Measurements from ENCODE around the gene MPST.

The MPST gene

DNA sequence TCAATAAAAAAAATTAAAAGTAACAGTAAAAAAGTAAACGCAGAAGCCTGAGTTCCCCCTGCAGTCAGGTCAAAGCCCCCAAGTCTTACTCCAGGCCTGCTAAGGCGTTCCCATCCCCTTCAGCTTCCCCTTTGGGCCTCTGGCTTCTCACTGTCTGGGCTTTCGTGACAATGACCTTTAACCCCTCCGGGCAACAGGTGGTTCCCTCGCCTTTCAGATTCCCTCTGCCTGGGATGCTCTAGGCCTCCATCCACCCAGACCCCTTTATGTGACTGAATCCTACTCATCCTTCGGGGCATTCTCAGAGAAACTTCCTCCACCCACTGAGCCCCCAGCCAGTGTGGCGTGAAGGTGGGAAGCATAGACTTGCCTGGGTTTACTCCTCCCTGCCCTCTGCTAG is 8.0 kb downstream of the MPST start:
- TF ChIP-seq, protein P1, sequence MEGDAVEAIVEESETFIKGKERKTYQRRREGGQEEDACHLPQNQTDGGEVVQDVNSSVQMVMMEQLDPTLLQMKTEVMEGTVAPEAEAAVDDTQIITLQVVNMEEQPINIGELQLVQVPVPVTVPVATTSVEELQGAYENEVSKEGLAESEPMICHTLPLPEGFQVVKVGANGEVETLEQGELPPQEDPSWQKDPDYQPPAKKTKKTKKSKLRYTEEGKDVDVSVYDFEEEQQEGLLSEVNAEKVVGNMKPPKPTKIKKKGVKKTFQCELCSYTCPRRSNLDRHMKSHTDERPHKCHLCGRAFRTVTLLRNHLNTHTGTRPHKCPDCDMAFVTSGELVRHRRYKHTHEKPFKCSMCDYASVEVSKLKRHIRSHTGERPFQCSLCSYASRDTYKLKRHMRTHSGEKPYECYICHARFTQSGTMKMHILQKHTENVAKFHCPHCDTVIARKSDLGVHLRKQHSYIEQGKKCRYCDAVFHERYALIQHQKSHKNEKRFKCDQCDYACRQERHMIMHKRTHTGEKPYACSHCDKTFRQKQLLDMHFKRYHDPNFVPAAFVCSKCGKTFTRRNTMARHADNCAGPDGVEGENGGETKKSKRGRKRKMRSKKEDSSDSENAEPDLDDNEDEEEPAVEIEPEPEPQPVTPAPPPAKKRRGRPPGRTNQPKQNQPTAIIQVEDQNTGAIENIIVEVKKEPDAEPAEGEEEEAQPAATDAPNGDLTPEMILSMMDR (IDR thresholded peaks at IDR 0.05; ENCODE audit: low read depth, low read length): no peak
- H3K4me3 ChIP-seq (ENCODE audit: low read depth, low read length): no peak overlapping the region
- in situ Hi-C loops (cut with HindIII; ENCODE audit: low sequenced_read_pairs): no loop called here
- no peak for DNase-seq (ENCODE audit: low read depth, low spot score)

DNA sequence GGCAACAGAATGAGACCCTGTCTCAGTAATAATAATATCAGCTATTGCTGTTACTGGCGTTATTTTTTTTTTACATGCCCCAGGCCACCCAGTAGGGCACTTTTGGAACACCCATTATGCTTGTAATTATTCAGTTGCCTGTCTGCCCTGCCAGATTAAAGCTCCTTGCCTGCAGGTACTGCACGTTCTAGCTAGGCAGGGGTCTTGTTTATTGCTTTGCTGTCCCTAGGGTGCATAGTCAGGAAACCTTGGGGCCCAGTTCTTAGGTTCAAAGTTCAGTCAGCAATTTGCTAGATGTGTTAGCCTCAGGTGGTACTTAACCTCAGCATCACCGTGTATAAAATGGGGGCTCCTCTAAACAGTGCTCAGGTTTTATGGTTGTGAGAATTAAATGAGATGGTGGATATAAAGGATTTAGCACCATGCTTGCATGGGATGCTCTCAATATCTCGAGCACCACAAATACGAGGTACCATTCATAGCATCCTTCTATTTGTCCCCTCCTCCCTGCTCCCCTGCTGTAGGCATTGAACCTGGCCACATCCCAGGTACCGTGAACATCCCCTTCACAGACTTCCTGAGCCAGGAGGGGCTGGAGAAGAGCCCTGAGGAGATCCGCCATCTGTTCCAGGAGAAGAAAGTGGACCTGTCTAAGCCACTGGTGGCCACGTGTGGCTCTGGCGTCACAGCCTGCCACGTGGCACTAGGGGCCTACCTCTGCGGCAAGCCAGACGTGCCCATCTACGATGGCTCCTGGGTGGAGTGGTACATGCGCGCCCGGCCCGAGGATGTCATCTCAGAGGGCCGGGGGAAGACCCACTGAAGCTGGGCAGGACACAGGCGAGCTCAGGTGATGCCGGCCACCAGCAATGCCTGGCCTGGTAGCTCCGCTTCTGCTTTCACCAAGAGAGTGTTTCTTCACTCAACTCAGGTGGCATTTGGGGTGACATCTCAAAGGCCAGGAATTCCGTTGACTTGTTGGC is 9.4 kb downstream of the MPST start:
- no peak overlapping the region for H3K4me3 ChIP-seq (ENCODE audit: low read depth, low read length)
- DNase-seq (ENCODE audit: low read depth, low spot score): no peak
- TF ChIP-seq, protein P1 (IDR thresholded peaks at IDR 0.05; ENCODE audit: low read depth, low read length): no peak
- in situ Hi-C loops (cut with HindIII; ENCODE audit: low sequenced_read_pairs): no loop called here

DNA sequence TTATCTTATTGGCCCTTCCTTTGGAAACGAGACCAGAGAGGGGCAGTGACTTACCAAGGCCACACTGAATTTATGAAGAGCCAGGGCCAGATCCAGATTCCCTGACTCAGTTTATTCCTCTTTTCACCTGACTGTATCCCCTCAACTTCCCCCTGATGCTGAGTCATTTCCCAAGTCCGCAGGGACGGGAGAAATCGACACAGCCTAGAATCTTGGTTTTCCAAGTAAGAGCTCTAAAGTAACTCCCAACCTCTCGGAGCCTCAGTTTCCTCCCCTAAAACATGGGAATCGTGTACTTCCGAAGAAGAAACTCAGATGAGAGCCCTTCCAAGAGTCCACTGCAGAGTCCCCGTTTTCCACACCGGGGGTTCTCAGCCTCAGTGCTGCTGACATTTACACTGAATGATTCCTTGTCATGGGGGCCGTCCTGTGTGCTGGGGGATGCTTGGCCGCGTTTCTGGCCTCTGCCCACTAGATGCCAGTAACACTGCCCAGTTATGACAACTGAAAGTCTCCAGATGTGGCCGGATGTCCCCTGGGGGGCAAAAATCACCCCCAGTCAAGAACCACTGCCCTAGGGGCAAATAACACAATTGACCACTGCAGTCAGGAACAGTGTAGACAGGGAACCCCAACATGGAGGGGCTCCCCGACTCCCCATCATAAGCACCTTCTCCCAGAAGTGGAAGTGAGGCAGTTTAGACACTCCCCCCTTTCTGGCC is 11.2 kb downstream of the MPST start:
- TF ChIP-seq, protein P1 (IDR thresholded peaks at IDR 0.05; ENCODE audit: low read depth, low read length): no peak
- no peak for DNase-seq (ENCODE audit: low read depth, low spot score)
- in situ Hi-C loops (cut with HindIII; ENCODE audit: low sequenced_read_pairs): no loop called here
- no peak overlapping the region for H3K4me3 ChIP-seq (ENCODE audit: low read depth, low read length)

DNA sequence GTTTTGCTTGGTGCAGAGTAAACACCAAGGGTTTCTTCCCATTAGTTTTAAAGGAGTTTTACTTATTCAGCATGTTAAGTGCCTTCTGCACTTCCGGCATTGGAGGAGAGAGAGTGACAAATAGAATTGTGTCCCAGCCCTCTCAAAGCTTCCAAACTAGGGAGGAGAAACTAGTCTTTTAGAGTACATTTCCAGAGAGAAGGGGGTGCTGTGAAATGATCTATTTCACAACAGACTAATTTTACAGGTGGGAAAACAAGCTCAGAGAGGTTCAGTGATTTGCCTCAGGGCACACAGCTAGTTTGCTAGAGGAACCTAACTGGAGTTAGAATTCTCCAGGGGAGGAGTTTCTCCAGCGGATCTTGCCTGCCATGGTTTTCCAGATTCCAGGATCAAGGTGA is 12.6 kb downstream of the MPST start:
- DNase-seq (ENCODE audit: low read depth, low spot score): no peak
- in situ Hi-C loops (cut with HindIII; ENCODE audit: low sequenced_read_pairs): no loop called here
- no peak overlapping the region for H3K4me3 ChIP-seq (ENCODE audit: low read depth, low read length)
- TF ChIP-seq, protein P1 (IDR thresholded peaks at IDR 0.05; ENCODE audit: low read depth, low read length): no peak

DNA sequence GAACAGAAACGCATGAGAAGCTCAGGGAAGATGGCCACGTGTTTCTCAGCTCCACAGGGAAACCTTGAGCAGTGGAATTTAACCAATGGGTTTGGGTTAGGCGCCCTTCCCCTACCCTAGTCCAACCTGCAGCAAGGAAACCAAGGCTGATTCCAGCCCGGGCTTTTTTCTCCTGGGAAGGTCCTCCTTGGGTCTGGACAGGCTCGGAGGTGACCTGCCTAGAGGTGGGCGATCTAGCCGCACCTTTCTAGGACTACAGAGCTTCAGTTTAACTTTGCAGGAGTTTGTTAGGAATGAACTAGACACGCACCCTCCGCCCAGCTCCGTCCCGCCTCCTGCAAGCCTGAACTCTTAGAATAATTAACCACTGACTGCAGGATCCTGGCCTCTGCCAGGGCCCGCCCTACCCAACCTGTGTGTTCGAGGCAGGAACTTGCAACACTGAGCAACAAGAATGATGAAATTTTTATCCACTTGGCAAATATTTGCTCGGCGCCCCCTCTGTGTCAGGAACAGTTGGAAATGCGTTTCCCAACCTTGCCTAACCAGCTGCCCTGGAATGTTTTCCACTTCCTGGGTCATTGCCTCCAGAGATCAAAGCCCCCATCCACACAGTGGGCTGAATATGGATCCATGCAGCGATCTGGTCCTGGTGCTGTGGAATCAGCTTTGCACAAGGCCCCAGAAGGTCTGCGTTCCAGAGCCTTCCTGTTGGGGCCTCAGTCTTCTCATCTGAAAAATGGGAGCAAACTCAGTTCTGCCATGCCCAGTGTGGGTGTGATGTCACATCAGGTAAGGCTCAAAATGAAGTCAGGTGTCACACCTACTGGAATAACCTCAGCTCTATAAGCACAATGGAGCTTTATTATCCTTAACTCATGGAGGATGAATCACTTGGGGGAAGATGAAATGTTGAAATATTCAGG is 13.3 kb downstream of the MPST start:
- TF ChIP-seq, protein P1 (IDR thresholded peaks at IDR 0.05; ENCODE audit: low read depth, low read length): no peak
- in situ Hi-C loops (cut with HindIII; ENCODE audit: low sequenced_read_pairs): no loop called here
- DNase-seq (ENCODE audit: low read depth, low spot score): peak; percentile 36
- H3K4me3 ChIP-seq (ENCODE audit: low read depth, low read length): no peak overlapping the region

Measured in astrocyte of the spinal cord (primary cell).